Panc1 (cell line): ENCODE results near the gene ARMC5.

Source experiments
- POLR2AphosphoS5 ChIP-seq: IDR thresholded peaks from 2 replicates; pipeline ENCODE4 v1.6.1; 2012; ENCODE audit warnings: mild to moderate bottlenecking, low read depth, low read length, moderate library complexity
- SIN3A ChIP-seq: IDR thresholded peaks from 2 replicates; pipeline ENCODE4 v1.6.1; 2012; ENCODE audit warnings: low read depth, mild to moderate bottlenecking, low read length, moderate library complexity, borderline replicate concordance; ENCODE audit not compliant: insufficient read depth
- TCF7L2 ChIP-seq: IDR thresholded peaks from 2 replicates; pipeline ENCODE4 v1.6.1; 2011; ENCODE audit warnings: mild to moderate bottlenecking, low read depth, low read length, inconsistent platforms
- TF ChIP-seq, protein P1 (sequence below): fragments of 450-650 bp; IDR thresholded peaks from 2 replicates; pipeline ENCODE4 v1.5.1; 2017; ENCODE audit warnings: mild to moderate bottlenecking
- TF ChIP-seq, protein P2 (sequence below), 2 experiments: IDR thresholded peaks; 2 replicates each; pipeline ENCODE4 v1.6.1; 2011 to 2012; ENCODE audit warnings: low read depth in 2 of 2, control low read depth in 1 of 2, low read length in 1 of 2, mild to moderate bottlenecking in 1 of 2, moderate library complexity in 1 of 2; ENCODE audit not compliant: insufficient read depth in 1 of 2

DNA sequence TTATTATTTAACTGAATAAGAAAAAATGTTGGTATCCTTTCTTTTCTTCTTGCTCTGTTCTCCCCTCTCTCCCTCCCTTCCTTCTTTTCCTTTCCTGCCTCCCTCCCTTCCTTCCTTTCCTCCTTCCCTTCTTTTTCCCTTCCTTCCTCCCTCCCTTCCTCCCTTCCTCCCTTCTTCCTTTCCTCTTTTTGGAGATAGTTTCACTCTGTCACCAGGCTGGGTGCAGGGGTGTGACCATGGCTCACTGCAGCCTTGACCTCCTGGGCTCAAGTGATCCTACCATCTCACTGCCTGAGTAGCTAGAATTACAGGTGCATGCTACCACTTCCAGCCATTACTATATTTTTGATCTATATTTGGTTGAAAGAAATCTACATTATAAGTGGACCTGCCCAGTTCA lies 54.6 kb downstream of the ARMC5 start:
- TF ChIP-seq, protein P1, sequence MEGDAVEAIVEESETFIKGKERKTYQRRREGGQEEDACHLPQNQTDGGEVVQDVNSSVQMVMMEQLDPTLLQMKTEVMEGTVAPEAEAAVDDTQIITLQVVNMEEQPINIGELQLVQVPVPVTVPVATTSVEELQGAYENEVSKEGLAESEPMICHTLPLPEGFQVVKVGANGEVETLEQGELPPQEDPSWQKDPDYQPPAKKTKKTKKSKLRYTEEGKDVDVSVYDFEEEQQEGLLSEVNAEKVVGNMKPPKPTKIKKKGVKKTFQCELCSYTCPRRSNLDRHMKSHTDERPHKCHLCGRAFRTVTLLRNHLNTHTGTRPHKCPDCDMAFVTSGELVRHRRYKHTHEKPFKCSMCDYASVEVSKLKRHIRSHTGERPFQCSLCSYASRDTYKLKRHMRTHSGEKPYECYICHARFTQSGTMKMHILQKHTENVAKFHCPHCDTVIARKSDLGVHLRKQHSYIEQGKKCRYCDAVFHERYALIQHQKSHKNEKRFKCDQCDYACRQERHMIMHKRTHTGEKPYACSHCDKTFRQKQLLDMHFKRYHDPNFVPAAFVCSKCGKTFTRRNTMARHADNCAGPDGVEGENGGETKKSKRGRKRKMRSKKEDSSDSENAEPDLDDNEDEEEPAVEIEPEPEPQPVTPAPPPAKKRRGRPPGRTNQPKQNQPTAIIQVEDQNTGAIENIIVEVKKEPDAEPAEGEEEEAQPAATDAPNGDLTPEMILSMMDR, result no peak
- TF ChIP-seq TCF7L2, result no peak
- TF ChIP-seq SIN3A, result no peak
- TF ChIP-seq, protein P2, sequence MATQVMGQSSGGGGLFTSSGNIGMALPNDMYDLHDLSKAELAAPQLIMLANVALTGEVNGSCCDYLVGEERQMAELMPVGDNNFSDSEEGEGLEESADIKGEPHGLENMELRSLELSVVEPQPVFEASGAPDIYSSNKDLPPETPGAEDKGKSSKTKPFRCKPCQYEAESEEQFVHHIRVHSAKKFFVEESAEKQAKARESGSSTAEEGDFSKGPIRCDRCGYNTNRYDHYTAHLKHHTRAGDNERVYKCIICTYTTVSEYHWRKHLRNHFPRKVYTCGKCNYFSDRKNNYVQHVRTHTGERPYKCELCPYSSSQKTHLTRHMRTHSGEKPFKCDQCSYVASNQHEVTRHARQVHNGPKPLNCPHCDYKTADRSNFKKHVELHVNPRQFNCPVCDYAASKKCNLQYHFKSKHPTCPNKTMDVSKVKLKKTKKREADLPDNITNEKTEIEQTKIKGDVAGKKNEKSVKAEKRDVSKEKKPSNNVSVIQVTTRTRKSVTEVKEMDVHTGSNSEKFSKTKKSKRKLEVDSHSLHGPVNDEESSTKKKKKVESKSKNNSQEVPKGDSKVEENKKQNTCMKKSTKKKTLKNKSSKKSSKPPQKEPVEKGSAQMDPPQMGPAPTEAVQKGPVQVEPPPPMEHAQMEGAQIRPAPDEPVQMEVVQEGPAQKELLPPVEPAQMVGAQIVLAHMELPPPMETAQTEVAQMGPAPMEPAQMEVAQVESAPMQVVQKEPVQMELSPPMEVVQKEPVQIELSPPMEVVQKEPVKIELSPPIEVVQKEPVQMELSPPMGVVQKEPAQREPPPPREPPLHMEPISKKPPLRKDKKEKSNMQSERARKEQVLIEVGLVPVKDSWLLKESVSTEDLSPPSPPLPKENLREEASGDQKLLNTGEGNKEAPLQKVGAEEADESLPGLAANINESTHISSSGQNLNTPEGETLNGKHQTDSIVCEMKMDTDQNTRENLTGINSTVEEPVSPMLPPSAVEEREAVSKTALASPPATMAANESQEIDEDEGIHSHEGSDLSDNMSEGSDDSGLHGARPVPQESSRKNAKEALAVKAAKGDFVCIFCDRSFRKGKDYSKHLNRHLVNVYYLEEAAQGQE (IDR thresholded peaks at IDR 0.05; ENCODE audit: insufficient read depth in 1 of 2, low read depth in 2 of 2, low read length in 1 of 2), result no peak
- TF ChIP-seq POLR2AphosphoS5, result no peak
